HepG2 (cell line): ENCODE data around the gene ORMDL3. TPM values are rescaled to one million over a fixed set of nuclear protein-coding genes. Genes with fewer than 3 reads are reported as not detected.
A peak's percentile ranks its signal among the peaks of the same experiment; 100 is the strongest.

Source experiments
- ERF ChIP-seq: IDR thresholded peaks from 2 replicates; pipeline ENCODE4 v1.6.1; 2018; ENCODE audit warnings: missing biosample characterization, missing genetic modification reagents
- NONO ChIP-seq, 2 experiments: fragments of 450-650 bp in 1 of 2; sonication (generic) in 1 of 2; formaldehyde crosslinking in 1 of 2; IDR thresholded peaks in 1 of 2; conservative IDR thresholded peaks in 1 of 2; 2 replicates each; pipeline versions ENCODE4 v1.6.1 to v1.8.0; 2017 to 2022; ENCODE audit warnings: mild to moderate bottlenecking in 1 of 2, missing genetic modification reagents in 1 of 2, moderate library complexity in 1 of 2
- PAXIP1 ChIP-seq: sonication (generic); formaldehyde crosslinking; conservative IDR thresholded peaks from 2 replicates; pipeline ENCODE4 v1.4.0; 2020; ENCODE audit warnings: mild to moderate bottlenecking, missing genetic modification reagents, moderate library complexity
- PCBP1 ChIP-seq: fragments of 200-400 bp; formaldehyde crosslinking; IDR thresholded peaks from 2 replicates; pipeline ENCODE4 v1.6.1; 2017; ENCODE audit warnings: mild to moderate bottlenecking, low read depth, low read length, borderline replicate concordance
- PPARG ChIP-seq: conservative IDR thresholded peaks from 2 replicates; pipeline ENCODE4 v1.6.1; 2016; ENCODE audit warnings: missing biosample characterization, missing genetic modification reagents
- RXRA ChIP-seq: sonication (generic); formaldehyde crosslinking; IDR thresholded peaks from 2 replicates; pipeline ENCODE4 v1.5.1; 2020; ENCODE audit warnings: missing genetic modification reagents
- SMAD3 ChIP-seq: sonication (generic); formaldehyde crosslinking; IDR thresholded peaks from 2 replicates; pipeline ENCODE4 v1.4.0; 2020; ENCODE audit warnings: missing genetic modification reagents
- SP5 ChIP-seq: IDR thresholded peaks from 2 replicates; pipeline ENCODE4 v1.6.1; 2016; ENCODE audit warnings: low read depth, borderline replicate concordance
- UBTF ChIP-seq: sonication (generic); formaldehyde crosslinking; IDR thresholded peaks from 2 replicates; pipeline ENCODE4 v1.4.0; 2020; ENCODE audit warnings: mild to moderate bottlenecking, missing genetic modification reagents
- XRCC5 ChIP-seq: fragments of 200-400 bp; formaldehyde crosslinking; optimal IDR thresholded peaks from 2 replicates; pipeline ENCODE3; 2017; ENCODE audit warnings: mild to moderate bottlenecking, low read length
- ZKSCAN8 ChIP-seq: IDR thresholded peaks from 2 replicates; pipeline ENCODE4 v1.6.1; 2016; ENCODE audit warnings: borderline replicate concordance, missing genetic modification reagents, missing compliant biosample characterization
- ZNF124 ChIP-seq: sonication (generic); formaldehyde crosslinking; IDR thresholded peaks from 2 replicates; pipeline ENCODE4 v1.4.0; 2020; ENCODE audit warnings: missing genetic modification reagents
- ZNF143 ChIP-seq: sonication (generic); formaldehyde crosslinking; IDR thresholded peaks from 2 replicates; pipeline ENCODE4 v1.4.0; 2020; ENCODE audit warnings: missing genetic modification reagents
- ZNF281 ChIP-seq: sonication (generic); formaldehyde crosslinking; IDR thresholded peaks from 2 replicates; pipeline ENCODE4 v1.4.0; 2020; ENCODE audit warnings: missing genetic modification reagents, borderline replicate concordance
- ZNF317 ChIP-seq: sonication (generic); formaldehyde crosslinking; IDR thresholded peaks from 2 replicates; pipeline ENCODE4 v1.5.0; 2020; ENCODE audit warnings: mild to moderate bottlenecking, missing genetic modification reagents
- ZNF350 ChIP-seq: sonication (generic); formaldehyde crosslinking; IDR thresholded peaks from 2 replicates; pipeline ENCODE4 v1.4.0; 2020; ENCODE audit warnings: mild to moderate bottlenecking, low read depth, missing genetic modification reagents, borderline replicate concordance
- ZNF44 ChIP-seq: sonication (generic); formaldehyde crosslinking; IDR thresholded peaks from 2 replicates; pipeline ENCODE4 v1.5.1; 2020; ENCODE audit warnings: mild to moderate bottlenecking, missing genetic modification reagents
- ZNF562 ChIP-seq: sonication (generic); formaldehyde crosslinking; IDR thresholded peaks from 2 replicates; pipeline ENCODE4 v1.8.0; 2022; ENCODE audit warnings: missing genetic modification reagents, borderline replicate concordance
- ZNF580 ChIP-seq: IDR thresholded peaks from 2 replicates; pipeline ENCODE4 v1.6.1; 2016; ENCODE audit warnings: low read depth, borderline replicate concordance
- ZNF644 ChIP-seq: IDR thresholded peaks from 2 replicates; pipeline ENCODE4 v1.6.1; 2016; ENCODE audit warnings: low read depth
- ZNF747 ChIP-seq: sonication (generic); formaldehyde crosslinking; IDR thresholded peaks from 2 replicates; pipeline ENCODE4 v1.8.1; 2023; ENCODE audit warnings: missing genetic modification reagents, mild to moderate bottlenecking, borderline replicate concordance
- ZSCAN25 ChIP-seq: sonication (generic); formaldehyde crosslinking; IDR thresholded peaks from 2 replicates; pipeline ENCODE4 v1.8.0; 2022; ENCODE audit warnings: mild to moderate bottlenecking, missing genetic modification reagents
- polyA plus RNA-seq, 8 experiments: library from polyadenylated mRNA; depleted of rRNA in 3 of 8; stranded (reverse) in 7 of 8; unstranded in 1 of 8; fragments of >200 nt; fragmentation: Illumina TruSeq in 4 of 8; extraction: Trizol in 4 of 8; gene quantifications; 2 replicates each; pipeline versions ENCODE4 v1.2.1 to v1.2.3, GENCODE V29; 2011 to 2016; ENCODE audit warnings: low read depth in 4 of 8, missing spikeins in 1 of 8, mixed read lengths in 1 of 8; ENCODE audit not compliant: insufficient read depth in 1 of 8
- total RNA-seq, 5 experiments: library from RNA; depleted of rRNA; stranded (reverse); fragments of >200 nt; fragmentation: Illumina TruSeq; extraction: Trizol; gene quantifications; 2 replicates each; pipeline ENCODE4 v1.2.3, GENCODE V29; 2016; ENCODE audit warnings: low read depth in 1 of 5

The ORMDL3 gene
- total and polyA plus RNA-seq, 2 of the 13 experiments (the other 11 are each of a cell fraction or from before 2014, with no cell fraction given) = 181 to 384 TPM

- TF ChIP-seq UBTF (CRISPR knock-in tag) (0 out of 2 replicates have a peak, but pooled peaks have one; percentile 13), ZNF44 (CRISPR knock-in tag) (peak; percentile 5; the same call in 1 of the 2 replicates), ZNF124 (CRISPR knock-in tag) (peak; percentile 1; the same call in 1 of the 2 replicates), ZNF644 (CRISPR knock-in tag) (peak; percentile 4; the same call in 1 of the 2 replicates), ZNF350 (CRISPR knock-in tag) (peak; percentile 57; the same call in 1 of the 2 replicates), PCBP1 (no peak), SMAD3 (CRISPR knock-in tag) (peak; percentile 2; the same call in 1 of the 2 replicates), RXRA (CRISPR knock-in tag) (0 out of 2 replicates have a peak, but pooled peaks have one; percentile 7), ZNF580 (CRISPR knock-in tag) (peak; percentile 14; the same call in 1 of the 2 replicates), NONO (IDR thresholded peaks at IDR 0.05) (no peak), NONO (CRISPR knock-in tag; conservative IDR thresholded peaks at IDR 0.05) (no peak), ZNF747 (CRISPR knock-in tag) (no peak), ZNF281 (CRISPR knock-in tag) (0 out of 2 replicates have a peak, but pooled peaks have one; percentile 1), ERF (CRISPR knock-in tag) (no peak), XRCC5 (peak; percentile 18), PAXIP1 (0 out of 2 replicates have a peak, but pooled peaks have one; percentile 35), SP5 (CRISPR knock-in tag) (no peak), ZNF562 (no peak), ZNF317 (CRISPR knock-in tag) (0 out of 2 replicates have a peak, but pooled peaks have one; percentile 42), PPARG (no peak), ZNF143 (CRISPR knock-in tag) (0 out of 2 replicates have a peak, but pooled peaks have one; percentile 5), ZSCAN25 (CRISPR knock-in tag) (0 out of 2 replicates have a peak, but pooled peaks have one; percentile 28), ZKSCAN8 (no peak)
These were observed 22.5 kb downstream of the ORMDL3 start (continued) for GRCh38 chr17:39904990-39905288.
